Heart left ventricle (tissue), 13 donors: ENCODE data around the gene SLFN5.

ENCODE experiments used
- CTCF ChIP-seq, 12 donors: fragments of 200-600 bp; sonication (generic) in 4 of 12; IDR thresholded peaks; one replicate each; pipeline versions ENCODE4 v1.5.0 to v1.8.0; 2018 to 2022; ENCODE audit warnings: antibody characterized with exemption in 12 of 12, mild to moderate bottlenecking in 5 of 12
- POLR2A ChIP-seq, 2 donors: fragments of 450-650 bp; IDR thresholded peaks; one replicate each; pipeline ENCODE4 v1.6.1; 2017; ENCODE audit warnings: antibody characterized with exemption in 2 of 2, mild to moderate bottlenecking in 2 of 2, moderate library complexity in 2 of 2
- donor health status: ischemic (EF 13 %, LVEDD 7.1; RV severe dilation, severe dysfunction).
- donor health status: DM: no; HTN: yes; CAD: no.
- donor health status: DM: no; HTN: no; CAD: no.
- donor health status: ischemic (EF 25% LVEDD 6.9; RV normal size, moderate dysfunction).
- donor health status: ischemic (EF 25% LVEDD 5.7; RV mildly dilated, moderate dysfunction).
- donor health status: ischemic (EF 35%, LVEDD 5.7; RV mildly dilated, moderate dysfunction).
- donor health status: nonischemic (EF 11% LVEDD 7.7; RV severe dilation, severe dysfunction).
- donor health status: DM: yes; HTN: yes; CAD: no.
- donor health status: PGD.
- donor health status: ischemic (EF 29% LVEDD 5.4; RV normal size, mild dysfunction).
- donor health status: nonischemic (EF 23%, LVEDD 6.1; RV moderate dilation, normal function).

GRCh38 chr17:35241520-35241919 is 1.4 kb upstream of the SLFN5 start:
- TF ChIP-seq CTCF (IDR thresholded peaks at IDR 0.05) = no peak
- no peak for TF ChIP-seq POLR2A (IDR thresholded peaks at IDR 0.05)
